Stimulated activated CD8-positive, alpha-beta memory T cell treated with anti-CD3 and anti-CD28 coated beads, Interleukin-7, amount 100 ng/mL, for 48 hours (primary cell): Measurements from ENCODE around the gene AGRN.
"Not testable (repeated sequence)": the region's sequence is repeated elsewhere in the genome, so short reads cannot be mapped to it uniquely, and the experiment has no call there.

Experiments
- DNase-seq, 2 donors: peaks; one replicate each; pipeline ENCODE4 v3.0.0-alpha.2; 2020; ENCODE audit warnings: low read depth in 1 of 2; ENCODE audit errors: extremely low read depth in 1 of 2

The AGRN gene

GRCh38 chr1:1088801-1089680 is 69.1 kb downstream of the AGRN start:
- DNase-seq = no peak

- no peak for DNase-seq
Observed at GRCh38 chr1:1089731-1090423, 70.0 kb downstream of the AGRN start.

- DNase-seq = no peak
Observed at GRCh38 chr1:1090424-1091343, 70.8 kb downstream of the AGRN start.

- no peak for DNase-seq
Observed at GRCh38 chr1:1091344-1092148, 71.6 kb downstream of the AGRN start.

- no peak for DNase-seq
Observed at GRCh38 chr1:1092149-1092855, 72.4 kb downstream of the AGRN start.

GRCh38 chr1:1092894-1093609 is 73.1 kb downstream of the AGRN start:
- no peak for DNase-seq

- no peak for DNase-seq
Observed at GRCh38 chr1:1093610-1093943, 73.7 kb downstream of the AGRN start.

- DNase-seq = no peak
Observed at GRCh38 chr1:1094981-1095380, 75.1 kb downstream of the AGRN start.

- not testable (repeated sequence) for DNase-seq
Observed at GRCh38 chr1:1096136-1096535, 76.2 kb downstream of the AGRN start.

GRCh38 chr1:1098681-1099421 is 78.9 kb downstream of the AGRN start:
- DNase-seq = no peak

GRCh38 chr1:1099506-1100183 is 79.7 kb downstream of the AGRN start:
- DNase-seq = no peak

- DNase-seq = no peak
Observed at GRCh38 chr1:1100296-1100695, 80.4 kb downstream of the AGRN start.

GRCh38 chr1:1101503-1101902 is 81.6 kb downstream of the AGRN start:
- no peak for DNase-seq

- not testable (repeated sequence) for DNase-seq
Observed at GRCh38 chr1:1104152-1104551, 84.2 kb downstream of the AGRN start.
